Heart right ventricle (tissue), 16 donors: ENCODE data around the gene UBE2G2. TPM values are rescaled to one million over a fixed set of nuclear protein-coding genes. Genes with fewer than 3 reads are reported as not detected.

Experiments
- ATAC-seq, 8 donors: fragments of 200-7000 bp; cut with Tn5 transposase; one replicate each; pipeline ENCODE4 v1.9.1; 2020; ENCODE audit warnings: mild to moderate bottlenecking in 8 of 8, moderate library complexity in 8 of 8, moderate number of reproducible peaks in 1 of 8
- DNase-seq, 2 donors: peaks; one replicate each; pipeline ENCODE4 v3.0.0-alpha.2; 2020
- H3K27ac ChIP-seq, 10 donors: fragments of 200-600 bp; sonication (generic) in 2 of 10; one replicate each; pipeline versions ENCODE4 v1.5.0 to v1.8.0; 2020 to 2022; ENCODE audit warnings: mild to moderate bottlenecking in 3 of 10
- H3K27me3 ChIP-seq, 7 donors: fragments of 200-600 bp; one replicate each; pipeline ENCODE4 v1.8.0; 2021 to 2022; ENCODE audit warnings: mild to moderate bottlenecking in 2 of 7
- H3K36me3 ChIP-seq, 9 donors: fragments of 200-600 bp; sonication (generic) in 1 of 9; one replicate each; pipeline versions ENCODE4 v1.5.0 to v1.8.0; 2020 to 2022; ENCODE audit warnings: mild to moderate bottlenecking in 2 of 9
- H3K4me1 ChIP-seq, 9 donors: fragments of 200-600 bp; sonication (generic) in 1 of 9; one replicate each; pipeline versions ENCODE4 v1.5.0 to v1.8.0; 2020 to 2022; ENCODE audit warnings: mild to moderate bottlenecking in 4 of 9
- H3K4me3 ChIP-seq, 10 donors: fragments of 200-600 bp; sonication (generic) in 2 of 10; one replicate each; pipeline versions ENCODE4 v1.5.0 to v1.8.0; 2020 to 2022; ENCODE audit warnings: mild to moderate bottlenecking in 7 of 10, moderate library complexity in 2 of 10
- H3K9me3 ChIP-seq, 11 donors: fragments of 200-600 bp in 10 of 11; sonication (generic) in 2 of 11; one replicate each; pipeline versions ENCODE4 v1.5.0 to v1.8.0; 2013 to 2022; ENCODE audit warnings: mild to moderate bottlenecking in 2 of 11, control low read depth in 1 of 11, moderate library complexity in 1 of 11
- CTCF ChIP-seq, 9 donors: fragments of 200-600 bp; sonication (generic) in 2 of 9; IDR thresholded peaks; one replicate each; pipeline versions ENCODE4 v1.5.0 to v1.8.0; 2021 to 2022; ENCODE audit warnings: antibody characterized with exemption in 9 of 9, mild to moderate bottlenecking in 5 of 9, moderate library complexity in 1 of 9
- WGBS, 2 donors: extraction: QIAGEN DNeasy Blood & Tissue Kit; methylation state at CpG; one replicate each; pipeline ENCODE4 v1.1.7; 2013; ENCODE audit warnings: inconsistent platforms in 1 of 2; 5-methylcytosine and 5-hydroxymethylcytosine counted together
- intact Hi-C, 10 donors: fragments of 100-400 bp; cut with DNase I; formaldehyde crosslinking; loops; one replicate each; pipeline versions ENCODE4 v1.11.1 to v1.14.2; 2022
- polyA plus RNA-seq, 2 donors: library from polyadenylated mRNA; stranded (reverse); fragments of 200-250 nt; gene quantifications; one replicate each; pipeline ENCODE4 v1.2.3, GENCODE V29; 2013
- total RNA-seq, 10 donors: library from RNA; stranded (reverse); fragmentation: NEBNext Ultra II Directional in 3 of 10; extraction: Animal tissue kit (Norgen Biotek cat#: 25700) in 3 of 10; gene quantifications; one replicate each; pipeline versions ENCODE4 v1.2.1 to v1.2.4, GENCODE V29; 2021 to 2023
- donor health status: Arrhythmogenic right ventricular cardiomyopathy.
- donor health status: ischemic (EF 13 %, LVEDD 7.1; RV severe dilation, severe dysfunction).
- donor health status: healthy with polysubstance abuse.
- donor health status: DM: no; HTN: yes; CAD: no.
- donor health status: DM: no; HTN: no; CAD: no.
- donor health status: ischemic (EF 25% LVEDD 6.9; RV normal size, moderate dysfunction).
- donor health status: ischemic (EF 25% LVEDD 5.7; RV mildly dilated, moderate dysfunction).
- donor health status: healthy.
- donor health status: DM: yes; HTN: yes; CAD: no.
- donor health status: Ischemic cardiomyopathy.
- donor health status: ischemic (EF 35%, LVEDD 5.7; RV mildly dilated, moderate dysfunction).
- donor health status: nonischemic (EF 11% LVEDD 7.7; RV severe dilation, severe dysfunction).
- donor health status: DM: yes; HTN: yes; CAD: no.
- donor health status: PGD.
- donor health status: ischemic (EF 29% LVEDD 5.4; RV normal size, mild dysfunction).
- donor health status: nonischemic (EF 23%, LVEDD 6.1; RV moderate dilation, normal function).

The UBE2G2 gene
- total and polyA plus RNA-seq, 12 donors: 39.6 to 89.5 (median 63.2) TPM

- no peak for TF ChIP-seq CTCF (IDR thresholded peaks at IDR 0.05)
- H3K4me1 ChIP-seq: no peaks in the 10 kb centered on the region
- intact Hi-C loops: no loop called here
- peaks cover 0 to 24% (median 2%) of the 10 kb centered on the region in 11 donors for H3K9me3 ChIP-seq
- no peak overlapping the region for H3K27ac ChIP-seq
- no peak overlapping the region for H3K4me3 ChIP-seq
- peaks cover 0 to 29% (median 8%) of the 10 kb centered on the region in 7 donors for H3K27me3 ChIP-seq
- ATAC-seq: no peak
- H3K36me3 ChIP-seq: no peaks in the 10 kb centered on the region
- no peak for DNase-seq
- 93 to 94% methylated on average over 10 of the region's 10 CpGs for WGBS, 2 donors
Measured at GRCh38 chr21:44732263-44732662, 69.4 kb downstream of the UBE2G2 start.

GRCh38 chr21:44730951-44731579 lies 70.6 kb downstream of the UBE2G2 start:
- Histone ChIP-seq H3K4me1 (no peaks in the 10 kb centered on the region), H3K36me3 (no peaks in the 10 kb centered on the region), H3K27me3 (peaks cover 0 to 41% (median 18%) of the 10 kb centered on the region in 7 donors), H3K27ac (no peak overlapping the region), H3K4me3 (no peak overlapping the region), H3K9me3 (peaks cover 0 to 12% (median 0%) of the 10 kb centered on the region in 11 donors)
- ATAC-seq (no peak), DNase-seq (no peak)
- 60 to 65% methylated on average over 9 of the region's 9 CpGs for WGBS, 2 donors
- intact Hi-C loops: no loop called here
- no peak for TF ChIP-seq CTCF (IDR thresholded peaks at IDR 0.05)

- no peaks in the 10 kb centered on the region for H3K4me1 ChIP-seq
- ATAC-seq: no peak
- intact Hi-C loops: no loop called here
- H3K9me3 ChIP-seq: peaks cover 0 to 1% (median 0%) of the 10 kb centered on the region in 11 donors
- H3K36me3 ChIP-seq: no peaks in the 10 kb centered on the region
- TF ChIP-seq CTCF (IDR thresholded peaks at IDR 0.05): no peak
- peaks cover 0 to 52% (median 29%) of the 10 kb centered on the region in 7 donors for H3K27me3 ChIP-seq
- H3K27ac ChIP-seq: no peak overlapping the region
- DNase-seq: no peak
- no peak overlapping the region for H3K4me3 ChIP-seq
- 91 to 95% methylated on average over 7 of the region's 7 CpGs for WGBS, 2 donors
Measured at GRCh38 chr21:44730028-44730395, 71.6 kb downstream of the UBE2G2 start.

- Histone ChIP-seq H3K27me3 (peaks cover 0 to 57% (median 34%) of the 10 kb centered on the region in 7 donors), H3K36me3 (no peaks in the 10 kb centered on the region), H3K4me3 (no peak overlapping the region), H3K9me3 (no peaks in the 10 kb centered on the region), H3K4me1 (no peaks in the 10 kb centered on the region), H3K27ac (no peak overlapping the region)
- intact Hi-C loops: no loop called here
- TF ChIP-seq CTCF (IDR thresholded peaks at IDR 0.05): no peak
- DNase-seq: no peak
- 91 to 93% methylated on average over 23 of the region's 23 CpGs for WGBS, 2 donors
- ATAC-seq: no peak
Measured at GRCh38 chr21:44729336-44730027, 72.1 kb downstream of the UBE2G2 start.
